HEK293 (cell line): ENCODE data around the gene RPS14.

Source experiments
- IKZF3 ChIP-seq: fragments of 450-650 bp; IDR thresholded peaks from 2 replicates; pipeline ENCODE4 v1.5.0; 2018; ENCODE audit warnings: missing biosample characterization, mild to moderate bottlenecking, missing genetic modification characterization, moderate library complexity
- KLF17 ChIP-seq: fragments of 450-650 bp; formaldehyde crosslinking; IDR thresholded peaks from 2 replicates; pipeline ENCODE4 v1.5.1; 2016; ENCODE audit warnings: missing biosample characterization, missing genetic modification characterization
- PRDM6 ChIP-seq: fragments of 450-650 bp; formaldehyde crosslinking; IDR thresholded peaks from 2 replicates; pipeline ENCODE4 v1.5.1; 2017; ENCODE audit warnings: missing biosample characterization, missing genetic modification characterization
- SALL2 ChIP-seq: fragments of 450-650 bp; formaldehyde crosslinking; IDR thresholded peaks from 2 replicates; pipeline ENCODE4 v1.5.0; 2017; ENCODE audit warnings: missing biosample characterization, mild to moderate bottlenecking, missing genetic modification characterization, borderline replicate concordance
- SP2 ChIP-seq: fragments of 450-650 bp; formaldehyde crosslinking; IDR thresholded peaks from 2 replicates; pipeline ENCODE4 v1.5.1; 2016; ENCODE audit warnings: missing biosample characterization, missing genetic modification characterization
- TCF7L2 ChIP-seq: IDR thresholded peaks from 2 replicates; pipeline ENCODE4 v1.6.1; 2011; ENCODE audit warnings: low read depth, mild to moderate bottlenecking, inconsistent platforms, low read length, moderate library complexity, borderline replicate concordance
- ZBTB7A ChIP-seq: fragments of 450-650 bp; formaldehyde crosslinking; IDR thresholded peaks from 2 replicates; pipeline ENCODE4 v1.5.1; 2016; ENCODE audit warnings: low read depth, missing biosample characterization, missing genetic modification characterization
- ZFHX2 ChIP-seq: fragments of 450-650 bp; formaldehyde crosslinking; conservative IDR thresholded peaks from 2 replicates; pipeline ENCODE4 v1.5.1; 2016; ENCODE audit warnings: missing biosample characterization, missing genetic modification characterization
- ZFP3 ChIP-seq: fragments of 450-650 bp; formaldehyde crosslinking; IDR thresholded peaks from 2 replicates; pipeline ENCODE4 v1.5.1; 2016; ENCODE audit warnings: low read depth, missing biosample characterization, missing genetic modification characterization
- ZNF112 ChIP-seq: fragments of 450-650 bp; formaldehyde crosslinking; IDR thresholded peaks from 2 replicates; pipeline ENCODE4 v1.5.0; 2017; ENCODE audit warnings: missing biosample characterization, missing genetic modification characterization
- ZNF16 ChIP-seq: fragments of 450-650 bp; formaldehyde crosslinking; IDR thresholded peaks from 2 replicates; pipeline ENCODE4 v1.5.1; 2016; ENCODE audit warnings: low read depth, missing biosample characterization, missing genetic modification characterization
- ZNF214 ChIP-seq: fragments of 450-650 bp; formaldehyde crosslinking; IDR thresholded peaks from 2 replicates; pipeline ENCODE4 v1.5.1; 2017; ENCODE audit warnings: missing biosample characterization, mild to moderate bottlenecking, missing genetic modification characterization, borderline replicate concordance
- ZNF248 ChIP-seq: fragments of 450-650 bp; formaldehyde crosslinking; IDR thresholded peaks from 2 replicates; pipeline ENCODE4 v1.5.1; 2017; ENCODE audit warnings: missing biosample characterization, missing genetic modification characterization
- ZNF266 ChIP-seq: fragments of 450-650 bp; formaldehyde crosslinking; IDR thresholded peaks from 2 replicates; pipeline ENCODE4 v1.5.1; 2016; ENCODE audit warnings: missing biosample characterization, missing genetic modification characterization, low read depth
- ZNF292 ChIP-seq: fragments of 450-650 bp; formaldehyde crosslinking; IDR thresholded peaks from 2 replicates; pipeline ENCODE4 v1.5.1; 2016; ENCODE audit warnings: low read depth, missing biosample characterization, missing genetic modification characterization, borderline replicate concordance
- ZNF391 ChIP-seq: fragments of 450-650 bp; formaldehyde crosslinking; IDR thresholded peaks from 2 replicates; pipeline ENCODE4 v1.5.1; 2016; ENCODE audit warnings: low read depth, missing biosample characterization, missing genetic modification characterization, borderline replicate concordance
- ZNF398 ChIP-seq: fragments of 450-650 bp; formaldehyde crosslinking; IDR thresholded peaks from 2 replicates; pipeline ENCODE4 v1.5.1; 2017; ENCODE audit warnings: missing biosample characterization, missing genetic modification characterization
- ZNF404 ChIP-seq: fragments of 450-650 bp; formaldehyde crosslinking; IDR thresholded peaks from 2 replicates; pipeline ENCODE4 v1.5.1; 2017; ENCODE audit warnings: missing biosample characterization, missing genetic modification characterization
- ZNF449 ChIP-seq: fragments of 450-650 bp; formaldehyde crosslinking; IDR thresholded peaks from 2 replicates; pipeline ENCODE4 v1.5.1; 2017; ENCODE audit warnings: missing biosample characterization, mild to moderate bottlenecking, missing genetic modification characterization, moderate library complexity
- ZNF521 ChIP-seq: fragments of 450-650 bp; formaldehyde crosslinking; IDR thresholded peaks from 2 replicates; pipeline ENCODE4 v1.5.1; 2017; ENCODE audit warnings: missing biosample characterization, mild to moderate bottlenecking, missing genetic modification characterization
- ZNF530 ChIP-seq: fragments of 450-650 bp; formaldehyde crosslinking; IDR thresholded peaks from 2 replicates; pipeline ENCODE4 v1.5.1; 2016; ENCODE audit warnings: low read depth, missing biosample characterization, missing genetic modification characterization
- ZNF621 ChIP-seq: fragments of 450-650 bp; formaldehyde crosslinking; IDR thresholded peaks from 2 replicates; pipeline ENCODE4 v1.5.1; 2017; ENCODE audit warnings: missing biosample characterization, missing genetic modification characterization
- ZNF670 ChIP-seq: fragments of 450-650 bp; formaldehyde crosslinking; IDR thresholded peaks from 2 replicates; pipeline ENCODE4 v1.5.1; 2016; ENCODE audit warnings: missing biosample characterization, missing genetic modification characterization, low read depth
- ZNF776 ChIP-seq: fragments of 450-650 bp; formaldehyde crosslinking; IDR thresholded peaks from 2 replicates; pipeline ENCODE4 v1.5.0; 2017; ENCODE audit warnings: missing biosample characterization, missing genetic modification characterization, borderline replicate concordance
- TF ChIP-seq, protein P1 (sequence below): fragments of 450-650 bp; formaldehyde crosslinking; IDR thresholded peaks from 2 replicates; pipeline ENCODE4 v1.5.1; 2016; ENCODE audit warnings: missing biosample characterization, missing genetic modification characterization, low read depth
- TF ChIP-seq, protein P2 (sequence below): fragments of 450-650 bp; IDR thresholded peaks from 2 replicates; pipeline ENCODE4 v1.5.1; 2018; ENCODE audit warnings: missing biosample characterization, mild to moderate bottlenecking, missing genetic modification characterization
- TF ChIP-seq, protein P3 (sequence below): sonication (generic); formaldehyde crosslinking; IDR thresholded peaks from 2 replicates; pipeline ENCODE4 v1.8.1; 2022; ENCODE audit warnings: mild to moderate bottlenecking, moderate library complexity, missing genetic modification reagents

The RPS14 gene

GRCh38 chr5:150409638-150410523 lies 39.7 kb downstream of the RPS14 start (continued):
- TF ChIP-seq IKZF3 (tag by site-specific recombination) (peak; percentile 75), ZNF621 (tag by site-specific recombination) (no peak), PRDM6 (tag by site-specific recombination) (no peak), ZNF391 (tag by site-specific recombination) (no peak), ZNF449 (tag by site-specific recombination) (no peak), ZNF530 (no peak), ZNF214 (tag by site-specific recombination) (no peak), ZFHX2 (tag by site-specific recombination) (peak; percentile 69), ZNF670 (no peak), ZNF398 (tag by site-specific recombination) (peak; percentile 65), KLF17 (no peak), ZNF266 (tag by site-specific recombination) (no peak), ZNF521 (tag by site-specific recombination) (no peak), ZNF16 (no peak), ZNF404 (tag by site-specific recombination) (no peak), ZFP3 (tag by site-specific recombination) (no peak), ZNF112 (tag by site-specific recombination) (no peak), SALL2 (tag by site-specific recombination) (no peak), ZNF776 (tag by site-specific recombination) (no peak), TCF7L2 (no peak), ZBTB7A (tag by site-specific recombination) (no peak), ZNF292 (tag by site-specific recombination) (no peak), ZNF248 (tag by site-specific recombination) (no peak), SP2 (peak; percentile 59)
- TF ChIP-seq, protein P1, sequence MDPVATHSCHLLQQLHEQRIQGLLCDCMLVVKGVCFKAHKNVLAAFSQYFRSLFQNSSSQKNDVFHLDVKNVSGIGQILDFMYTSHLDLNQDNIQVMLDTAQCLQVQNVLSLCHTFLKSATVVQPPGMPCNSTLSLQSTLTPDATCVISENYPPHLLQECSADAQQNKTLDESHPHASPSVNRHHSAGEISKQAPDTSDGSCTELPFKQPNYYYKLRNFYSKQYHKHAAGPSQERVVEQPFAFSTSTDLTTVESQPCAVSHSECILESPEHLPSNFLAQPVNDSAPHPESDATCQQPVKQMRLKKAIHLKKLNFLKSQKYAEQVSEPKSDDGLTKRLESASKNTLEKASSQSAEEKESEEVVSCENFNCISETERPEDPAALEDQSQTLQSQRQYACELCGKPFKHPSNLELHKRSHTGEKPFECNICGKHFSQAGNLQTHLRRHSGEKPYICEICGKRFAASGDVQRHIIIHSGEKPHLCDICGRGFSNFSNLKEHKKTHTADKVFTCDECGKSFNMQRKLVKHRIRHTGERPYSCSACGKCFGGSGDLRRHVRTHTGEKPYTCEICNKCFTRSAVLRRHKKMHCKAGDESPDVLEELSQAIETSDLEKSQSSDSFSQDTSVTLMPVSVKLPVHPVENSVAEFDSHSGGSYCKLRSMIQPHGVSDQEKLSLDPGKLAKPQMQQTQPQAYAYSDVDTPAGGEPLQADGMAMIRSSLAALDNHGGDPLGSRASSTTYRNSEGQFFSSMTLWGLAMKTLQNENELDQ (tag by site-specific recombination): 0 out of 2 replicates have a peak, but pooled peaks have one; percentile 14
- TF ChIP-seq, protein P2, sequence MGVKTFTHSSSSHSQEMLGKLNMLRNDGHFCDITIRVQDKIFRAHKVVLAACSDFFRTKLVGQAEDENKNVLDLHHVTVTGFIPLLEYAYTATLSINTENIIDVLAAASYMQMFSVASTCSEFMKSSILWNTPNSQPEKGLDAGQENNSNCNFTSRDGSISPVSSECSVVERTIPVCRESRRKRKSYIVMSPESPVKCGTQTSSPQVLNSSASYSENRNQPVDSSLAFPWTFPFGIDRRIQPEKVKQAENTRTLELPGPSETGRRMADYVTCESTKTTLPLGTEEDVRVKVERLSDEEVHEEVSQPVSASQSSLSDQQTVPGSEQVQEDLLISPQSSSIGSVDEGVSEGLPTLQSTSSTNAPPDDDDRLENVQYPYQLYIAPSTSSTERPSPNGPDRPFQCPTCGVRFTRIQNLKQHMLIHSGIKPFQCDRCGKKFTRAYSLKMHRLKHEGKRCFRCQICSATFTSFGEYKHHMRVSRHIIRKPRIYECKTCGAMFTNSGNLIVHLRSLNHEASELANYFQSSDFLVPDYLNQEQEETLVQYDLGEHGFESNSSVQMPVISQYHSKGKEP: no peak
- TF ChIP-seq, protein P3, sequence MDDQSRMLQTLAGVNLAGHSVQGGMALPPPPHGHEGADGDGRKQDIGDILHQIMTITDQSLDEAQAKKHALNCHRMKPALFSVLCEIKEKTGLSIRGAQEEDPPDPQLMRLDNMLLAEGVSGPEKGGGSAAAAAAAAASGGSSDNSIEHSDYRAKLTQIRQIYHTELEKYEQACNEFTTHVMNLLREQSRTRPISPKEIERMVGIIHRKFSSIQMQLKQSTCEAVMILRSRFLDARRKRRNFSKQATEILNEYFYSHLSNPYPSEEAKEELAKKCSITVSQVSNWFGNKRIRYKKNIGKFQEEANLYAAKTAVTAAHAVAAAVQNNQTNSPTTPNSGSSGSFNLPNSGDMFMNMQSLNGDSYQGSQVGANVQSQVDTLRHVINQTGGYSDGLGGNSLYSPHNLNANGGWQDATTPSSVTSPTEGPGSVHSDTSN (CRISPR knock-in tag): no peak
